ENCODE results near the gene DOCK8. TPM values are rescaled to one million over a fixed set of nuclear protein-coding genes. Genes with fewer than 3 reads are reported as not detected.
"Not testable (repeated sequence)": the region's sequence is repeated elsewhere in the genome, so short reads cannot be mapped to it uniquely, and the experiment has no call there.

DOCK8 gene
- 1 to 10 TPM; 5.2 to 9.5 TPM for total RNA-seq

DNA sequence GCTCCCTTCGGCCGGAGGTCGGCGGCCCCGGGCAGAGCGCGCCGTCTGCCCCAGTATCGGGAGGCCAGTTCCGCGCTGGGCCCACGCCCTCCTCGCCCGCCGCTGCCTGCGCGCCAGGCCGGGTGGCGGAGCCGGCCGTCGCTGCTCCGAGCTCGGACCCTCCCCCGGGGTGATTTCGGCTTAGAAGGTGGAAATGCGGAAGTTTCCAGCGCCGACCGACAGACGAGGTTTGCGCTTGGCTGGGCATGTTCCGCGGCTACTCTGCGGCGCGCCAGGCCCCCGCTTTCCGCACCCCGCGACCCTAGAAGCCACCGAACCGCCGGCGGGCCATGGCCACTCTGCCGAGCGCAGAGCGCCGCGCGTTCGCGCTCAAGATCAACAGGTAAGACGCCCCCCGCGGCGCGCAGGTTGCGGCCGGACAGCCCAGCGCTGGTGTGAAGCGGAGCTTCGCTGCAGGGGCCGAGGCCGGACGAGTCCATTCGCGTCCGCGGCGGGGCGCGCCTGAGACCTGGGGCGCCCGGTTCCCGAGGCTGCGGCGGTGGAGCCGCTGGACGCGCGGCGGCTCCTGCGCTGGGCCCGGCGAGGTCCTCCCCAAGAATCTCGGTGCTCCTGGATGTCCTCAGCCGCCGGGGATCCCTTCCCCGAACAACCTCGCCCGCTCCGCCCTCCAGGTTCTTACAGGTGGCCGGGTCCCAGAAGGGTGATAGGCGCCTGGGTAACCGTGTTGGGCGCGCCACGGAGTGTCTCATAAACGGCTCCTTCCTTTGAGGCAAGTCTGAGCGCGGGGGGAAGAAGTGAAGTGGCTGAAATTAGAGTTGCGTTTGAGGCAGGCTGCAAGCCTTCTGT is at the start of gene DOCK8:
Gene DOCK8 (plus strand): TSS at position 218 of the 846 bp plus-strand sequence. CDS start 112 bp downstream, at position 330.
- Histone ChIP-seq H3K27ac (peak within 1 kb of the TSS; percentile 73 to 77), H3K9me3 (no peaks in the 10 kb centered on the region), H3K36me3 (no peaks in the 10 kb centered on the region), H3K27me3 (no peaks in the 10 kb centered on the region), H3K4me1 (peaks cover 0 to 16% of the 10 kb centered on the region in 2 donors), H3K4me3 (peak within 1 kb of the TSS; percentile 43 to 59)
- DNase-seq (ENCODE audit: low spot score): no peak
- TF ChIP-seq CTCF (IDR thresholded peaks at IDR 0.05): peak in 1 of 2 donors; percentile 53

DNA sequence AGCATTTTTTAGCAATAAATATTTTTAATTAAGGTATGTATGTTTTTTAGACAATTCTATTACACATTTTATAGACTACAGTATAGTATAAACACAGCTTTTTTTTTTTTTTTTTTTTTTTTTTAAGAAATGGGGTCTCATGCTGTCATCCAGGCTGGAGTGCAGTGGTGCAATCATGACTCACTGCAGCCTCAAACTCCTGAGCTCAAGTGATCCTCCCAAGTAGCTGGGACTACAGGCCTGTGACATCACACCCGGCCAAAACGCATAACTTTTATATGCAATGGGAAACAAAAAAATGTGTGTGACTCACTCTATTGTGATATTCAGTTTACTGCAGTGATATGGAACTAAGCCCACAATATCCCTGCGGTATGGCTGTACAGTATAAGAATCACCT is 44.9 kb upstream of the DOCK8 start:
- DNase-seq (ENCODE audit: low spot score); H3K9me3 ChIP-seq; H3K27ac ChIP-seq; H3K27me3 ChIP-seq; H3K36me3 ChIP-seq; H3K4me3 ChIP-seq; H3K4me1 ChIP-seq: not testable (repeated sequence)

GRCh38 chr9:178140-178825 is 36.4 kb upstream of the DOCK8 start:
- Histone ChIP-seq H3K27ac (peak overlapping the region; percentile 23 to 42), H3K4me3 (peak overlapping the region in 1 of 2 donors; percentile 50)

GRCh38 chr9:178970-179383 is 35.7 kb upstream of the DOCK8 start, which contains the start of gene ZNG1A:
Gene ZNG1A, minus strand, starts transcription at chr9:179056. Its CDS starts 87 bp downstream, at chr9:178969.
- H3K36me3 ChIP-seq: not testable (repeated sequence)
- H3K27ac ChIP-seq: peak within 1 kb of the TSS; percentile 23 to 57

More at GRCh38 chr9:178140-178825, 36.4 kb upstream of the DOCK8 start:
- not testable (repeated sequence) for H3K9me3 ChIP-seq; H3K4me1 ChIP-seq; DNase-seq (ENCODE audit: low spot score); H3K36me3 ChIP-seq; H3K27me3 ChIP-seq

DNA sequence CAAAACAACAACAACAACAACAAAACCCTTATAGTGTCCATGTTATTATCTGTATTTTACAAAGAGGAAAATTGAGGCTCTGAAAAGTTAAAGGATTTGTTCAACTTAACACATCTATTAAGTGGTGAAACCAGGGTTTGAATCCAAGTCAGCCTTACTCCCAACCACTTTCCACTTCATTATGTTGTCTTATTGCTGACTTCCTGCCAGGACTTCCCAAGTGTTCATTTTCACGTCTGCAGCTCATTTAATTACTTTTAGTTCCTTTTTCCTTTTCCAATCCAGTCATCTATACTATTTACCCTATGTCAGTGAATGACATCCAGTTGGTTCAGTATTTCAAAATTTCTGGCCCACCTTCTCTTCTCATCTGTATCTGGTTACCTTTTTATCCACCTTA is 15.1 kb upstream of the DOCK8 start:
- DNase-seq (ENCODE audit: low spot score); H3K4me3 ChIP-seq; H3K9me3 ChIP-seq; H3K36me3 ChIP-seq; H3K27ac ChIP-seq; H3K4me1 ChIP-seq; H3K27me3 ChIP-seq: not testable (repeated sequence)

More at GRCh38 chr9:178970-179383, 35.7 kb upstream of the DOCK8 start, which contains the start of gene ZNG1A:
- H3K4me1 ChIP-seq; H3K9me3 ChIP-seq; DNase-seq (ENCODE audit: low spot score); H3K27me3 ChIP-seq: not testable (repeated sequence)
- peak within 1 kb of the TSS in 1 of 2 donors; percentile 50 for H3K4me3 ChIP-seq

GRCh38 chr9:206481-206880 is 8.2 kb upstream of the DOCK8 start:
- Histone ChIP-seq H3K36me3 (no peaks in the 10 kb centered on the region), H3K4me3 (no peak overlapping the region), H3K4me1 (no peaks in the 10 kb centered on the region), H3K27ac (no peak overlapping the region), H3K27me3 (no peaks in the 10 kb centered on the region), H3K9me3 (no peaks in the 10 kb centered on the region)
- no peak for DNase-seq (ENCODE audit: low spot score)
- no peak for TF ChIP-seq CTCF (IDR thresholded peaks at IDR 0.05)

- Histone ChIP-seq H3K9me3 (no peaks in the 10 kb centered on the region), H3K4me1 (peaks cover 0 to 5% of the 10 kb centered on the region in 2 donors), H3K36me3 (no peaks in the 10 kb centered on the region), H3K4me3 (no peak overlapping the region), H3K27me3 (no peaks in the 10 kb centered on the region), H3K27ac (no peak overlapping the region)
- DNase-seq (ENCODE audit: low spot score): no peak
- no peak for TF ChIP-seq CTCF (IDR thresholded peaks at IDR 0.05)
These were observed 5.4 kb upstream of the DOCK8 start for GRCh38 chr9:209143-209758.

All from right atrium auricular region (tissue), 2 donors.